Cardiac atrium fibroblast (primary cell): Measurements from ENCODE around the gene FAM110A. TPM values are rescaled to one million over a fixed set of nuclear protein-coding genes. Genes with fewer than 3 reads are reported as not detected.

Experiments
- total RNA-seq: library from RNA; depleted of rRNA; stranded (reverse); fragments of >200 nt; gene quantifications from 2 replicates; pipeline ENCODE4 v1.2.3, GENCODE V29; 2015

FAM110A gene
- total RNA-seq, result 1.4 and 1.8 TPM in 2 replicates

GRCh38 chr20:833450-834150, at the start of gene FAM110A:
FAM110A (plus strand) TSS chr20:833715; CDS start chr20:844805, 11,090 bp downstream.

Other genes with a start within 250 kb of the FAM110A start
- gene TCF15, start 223.4 kb upstream of the FAM110A start, total RNA-seq, result not detected in 2 replicates
- 51.6 and 86.8 TPM in 2 replicates for gene SRXN1, start 180.5 kb upstream of the FAM110A start, total RNA-seq
- not detected in 2 replicates for gene SCRT2, start 157.9 kb upstream of the FAM110A start, total RNA-seq
- not detected in 2 replicates for gene SLC52A3, start 65.2 kb upstream of the FAM110A start, total RNA-seq
- gene ANGPT4, start 82.6 kb downstream of the FAM110A start, total RNA-seq, result not detected in 2 replicates
- gene RSPO4, start 168.6 kb downstream of the FAM110A start, total RNA-seq, result not detected in 2 replicates